HG02870 (cell line): ENCODE data around the gene OXNAD1.
A peak's percentile ranks its signal among the peaks of the same experiment; 100 is the strongest.

Experiments
- ATAC-seq: cut with Tn5 transposase; IDR thresholded peaks from one replicate; pipeline ENCODE4 v1.9.1; 2021; ENCODE audit warnings: mild to moderate bottlenecking, moderate library complexity; ENCODE audit not compliant: unreplicated experiment

OXNAD1 gene

GRCh38 chr3:16273867-16274266, 8.9 kb downstream of the OXNAD1 start:
- no peak for ATAC-seq

DNA sequence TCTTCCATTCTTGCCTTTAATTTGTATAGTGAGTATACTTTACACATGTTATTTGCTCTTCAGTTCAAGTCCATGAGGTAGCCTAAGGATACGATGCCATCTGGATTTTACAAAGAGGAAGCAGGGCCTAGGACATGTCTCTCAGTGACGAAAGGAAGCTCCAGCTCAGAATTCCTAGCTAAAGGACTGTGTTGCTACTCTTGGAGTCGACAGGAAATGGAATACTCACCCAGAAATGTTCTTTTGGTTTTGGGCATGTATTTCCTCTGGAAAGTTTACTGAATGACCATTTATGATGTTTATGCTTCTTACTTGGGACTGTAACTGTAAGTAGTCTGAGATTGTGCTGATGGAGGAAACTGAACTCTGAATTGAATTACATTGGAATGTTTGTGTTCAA, 12.5 kb downstream of the OXNAD1 start:
- no peak for ATAC-seq

- no peak for ATAC-seq
Measured at GRCh38 chr3:16279010-16279801, 14.2 kb downstream of the OXNAD1 start.

- no peak for ATAC-seq
Measured at GRCh38 chr3:16280671-16281070, 15.7 kb downstream of the OXNAD1 start.

GRCh38 chr3:16284633-16285032, 19.6 kb downstream of the OXNAD1 start:
- no peak for ATAC-seq

GRCh38 chr3:16286161-16286560, 21.1 kb downstream of the OXNAD1 start:
- ATAC-seq, result peak; percentile 57

DNA sequence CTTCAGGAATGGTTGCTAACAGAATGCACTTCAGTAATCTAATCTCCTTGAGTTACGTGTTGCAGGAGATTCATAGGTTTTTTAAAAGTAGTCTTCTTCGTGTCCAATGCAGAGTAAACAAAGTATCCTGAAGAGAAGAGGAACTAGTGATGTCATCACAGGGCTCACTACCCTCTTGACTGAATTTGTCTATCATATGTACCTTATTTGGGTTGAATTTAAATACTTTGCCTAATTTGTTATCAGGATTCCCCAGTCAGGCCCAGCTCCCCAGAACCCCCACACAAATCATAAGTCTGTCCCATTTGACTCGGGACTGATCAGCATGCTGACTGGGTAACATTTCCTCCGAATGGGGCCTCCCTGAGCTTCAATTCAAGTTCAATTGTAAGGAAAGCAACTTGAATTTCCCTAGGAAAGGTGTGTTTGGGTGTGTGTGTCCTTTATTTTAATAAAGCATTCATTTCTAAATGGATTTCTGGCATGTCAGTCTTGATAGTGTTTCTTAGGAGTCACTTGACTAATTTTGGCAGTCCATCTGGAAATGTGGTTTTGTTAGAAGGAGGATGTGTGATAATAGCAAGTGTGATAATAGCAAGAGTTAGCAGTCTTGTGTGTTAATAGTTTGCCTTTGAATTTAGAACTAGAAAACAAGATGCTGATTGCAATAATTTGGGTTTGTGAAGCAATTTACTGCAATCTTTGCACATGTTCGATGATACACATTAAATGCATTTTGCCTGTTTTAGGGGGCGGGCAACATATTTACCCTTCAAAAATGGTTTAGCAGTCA, 21.9 kb downstream of the OXNAD1 start:
- no peak for ATAC-seq

DNA sequence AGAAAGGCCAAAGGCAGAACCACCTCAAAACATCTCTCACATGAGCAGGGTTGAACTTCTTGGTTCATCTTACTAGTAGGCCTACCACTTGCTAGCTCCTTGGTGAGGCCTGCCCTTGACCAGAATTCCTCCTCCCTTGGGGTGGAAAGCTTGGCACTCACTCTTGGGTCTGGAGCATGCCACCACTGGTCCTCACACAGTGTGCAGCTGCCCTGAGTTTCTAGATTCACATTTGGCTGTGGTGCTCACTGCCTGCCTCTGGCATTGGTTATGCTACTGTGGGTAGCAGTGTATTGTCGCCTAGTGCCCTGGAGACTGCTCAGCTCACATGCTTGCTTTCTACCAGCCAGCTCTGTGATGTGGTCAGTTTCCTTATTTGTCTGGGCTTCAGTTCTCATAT, 23.7 kb downstream of the OXNAD1 start:
- ATAC-seq, result no peak

DNA sequence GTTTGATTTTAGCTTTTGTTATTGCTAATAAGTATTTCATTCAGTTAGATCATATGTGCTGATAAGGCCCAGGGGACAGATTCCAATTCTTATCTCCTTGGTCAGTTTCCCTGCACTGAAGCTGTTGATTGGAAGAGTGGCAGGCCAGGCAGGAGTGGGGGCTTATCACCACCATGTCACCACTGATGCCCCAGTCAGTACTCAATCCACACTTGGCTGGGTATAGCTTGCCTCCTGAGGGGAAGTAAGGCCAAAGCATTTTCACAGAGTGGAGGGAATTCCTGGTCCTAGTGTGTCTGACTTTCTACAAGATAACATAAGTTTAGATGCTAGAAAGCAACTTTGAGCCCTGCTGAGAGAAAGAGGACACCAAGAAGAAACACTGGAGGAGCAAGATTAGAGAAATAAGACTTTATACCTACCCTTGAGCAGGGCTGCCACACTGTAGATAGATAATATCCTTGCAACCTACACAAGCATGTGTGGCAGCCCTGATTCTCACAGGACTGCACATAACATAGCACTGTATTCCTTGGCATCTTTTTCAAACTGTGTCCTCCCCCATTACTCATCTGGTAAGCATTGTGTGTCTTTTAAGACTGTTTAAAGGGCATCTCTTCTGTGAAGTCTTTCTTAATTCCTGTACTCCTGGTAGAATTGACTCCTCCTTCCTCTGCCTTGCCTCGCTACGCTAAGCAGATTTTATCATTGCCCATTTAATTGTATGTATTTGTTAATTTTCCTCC, 24.3 kb downstream of the OXNAD1 start:
- ATAC-seq, result no peak

- peak; percentile 34 for ATAC-seq
Measured at GRCh38 chr3:16290007-16290826, 25.2 kb downstream of the OXNAD1 start.

- ATAC-seq, result peak; percentile 40
Measured at GRCh38 chr3:16290827-16291196, 25.8 kb downstream of the OXNAD1 start.

GRCh38 chr3:16294844-16295243, 29.8 kb downstream of the OXNAD1 start:
- no peak for ATAC-seq

GRCh38 chr3:16295298-16295890, 30.4 kb downstream of the OXNAD1 start:
- ATAC-seq, result no peak

GRCh38 chr3:16297997-16298885, 33.2 kb downstream of the OXNAD1 start:
- no peak for ATAC-seq

DNA sequence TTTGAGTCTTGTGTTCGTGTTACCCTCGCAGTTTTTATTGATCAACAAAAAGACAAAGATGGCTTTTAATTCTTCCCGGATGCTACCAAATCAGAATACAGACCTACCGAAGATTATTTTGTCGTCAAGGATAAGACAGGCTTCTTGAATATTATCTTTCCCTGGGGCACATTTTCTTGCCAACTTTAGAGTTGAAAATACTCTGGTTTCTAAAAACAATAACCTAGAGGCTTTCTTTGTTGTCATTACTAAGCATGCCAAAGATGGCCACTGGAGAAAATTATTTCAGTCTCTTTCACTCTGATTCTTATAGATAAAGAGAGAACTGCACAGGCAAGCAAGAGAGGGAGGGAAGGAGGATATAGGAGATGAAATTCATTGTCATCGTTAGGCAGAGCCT, 33.9 kb downstream of the OXNAD1 start:
- ATAC-seq, result no peak

GRCh38 chr3:16299746-16300145, 34.7 kb downstream of the OXNAD1 start:
- ATAC-seq, result no peak

- peak; percentile 51 for ATAC-seq
Measured at GRCh38 chr3:16300307-16300706, 35.3 kb downstream of the OXNAD1 start.

DNA sequence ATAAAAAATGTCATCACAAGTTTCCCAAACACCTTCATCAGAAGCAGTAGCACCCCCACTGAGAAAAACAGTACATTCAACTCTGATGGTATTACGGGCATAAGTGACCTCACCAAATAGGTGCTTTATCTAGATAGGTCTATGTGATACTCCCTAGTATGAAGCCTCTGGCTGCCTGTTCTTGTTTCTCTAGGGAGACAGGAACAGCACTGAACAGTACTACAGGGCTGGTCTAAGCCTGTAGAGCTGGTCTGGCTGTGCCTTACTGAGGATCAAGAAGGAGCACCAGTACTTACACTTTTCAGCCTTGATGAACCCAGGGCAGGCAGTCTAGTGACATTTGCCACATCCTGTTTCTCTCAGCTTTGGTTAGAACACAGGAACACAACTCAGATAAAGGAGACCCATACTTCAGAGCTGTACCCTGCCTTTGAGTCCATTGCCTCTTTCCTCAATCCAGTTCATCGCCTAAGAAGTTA, 35.9 kb downstream of the OXNAD1 start:
- peak; percentile 60 for ATAC-seq

GRCh38 chr3:16301507-16301906, 36.5 kb downstream of the OXNAD1 start:
- no peak for ATAC-seq
